ENCODE data around the gene ST8SIA4.

ST8SIA4 gene, protein sequence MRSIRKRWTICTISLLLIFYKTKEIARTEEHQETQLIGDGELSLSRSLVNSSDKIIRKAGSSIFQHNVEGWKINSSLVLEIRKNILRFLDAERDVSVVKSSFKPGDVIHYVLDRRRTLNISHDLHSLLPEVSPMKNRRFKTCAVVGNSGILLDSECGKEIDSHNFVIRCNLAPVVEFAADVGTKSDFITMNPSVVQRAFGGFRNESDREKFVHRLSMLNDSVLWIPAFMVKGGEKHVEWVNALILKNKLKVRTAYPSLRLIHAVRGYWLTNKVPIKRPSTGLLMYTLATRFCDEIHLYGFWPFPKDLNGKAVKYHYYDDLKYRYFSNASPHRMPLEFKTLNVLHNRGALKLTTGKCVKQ

GRCh38 chr5:100903039-100903887 lies at the start of gene ST8SIA4:
Gene ST8SIA4 (minus strand): TSS chr5:100903282. CDS start chr5:100902955, 327 bp downstream.
- peak; percentile 87 to 89 for DNase-seq

DNA sequence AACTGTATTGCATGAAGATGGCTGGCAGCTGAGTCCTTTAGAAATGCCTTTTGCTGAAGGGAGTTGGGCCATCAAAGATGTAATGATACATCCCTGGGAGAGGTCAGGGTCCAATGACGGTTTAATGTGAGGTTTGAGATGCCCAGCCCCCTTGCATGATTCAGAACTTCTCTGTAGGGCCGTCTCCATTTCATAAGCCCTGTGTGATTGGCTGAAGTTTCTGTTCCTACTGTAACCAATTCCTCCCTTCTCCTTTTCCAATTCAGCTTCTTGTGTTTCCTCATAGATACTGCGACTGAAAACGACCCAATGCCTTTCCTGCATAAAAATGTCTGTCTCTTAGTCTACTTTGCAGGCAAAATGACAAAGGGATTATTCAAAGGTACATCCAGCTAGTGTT lies 47.9 kb upstream of the ST8SIA4 start:
- no peak for DNase-seq

DNA sequence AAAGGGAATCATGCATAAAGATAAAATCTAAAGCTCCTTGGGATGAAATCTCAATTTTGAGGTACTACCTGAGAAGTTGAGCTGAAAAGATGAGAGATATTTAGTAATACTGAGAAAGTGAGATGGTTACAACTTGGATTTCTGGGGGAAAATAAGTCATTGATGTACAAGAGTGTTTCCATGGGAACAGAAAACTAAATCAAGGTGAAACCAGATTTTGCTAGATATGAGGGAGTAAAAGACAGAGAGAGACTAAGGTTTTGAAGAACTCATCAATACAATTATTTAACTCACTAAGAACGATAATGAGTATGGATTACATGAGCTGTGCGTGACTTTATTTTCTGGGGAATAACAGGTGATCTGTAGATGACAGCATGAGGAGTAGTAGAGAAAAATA lies 10.2 kb upstream of the ST8SIA4 start:
- no peak for DNase-seq

- no peak for DNase-seq
These were observed 6.0 kb upstream of the ST8SIA4 start for GRCh38 chr5:100909034-100909433.

DNA sequence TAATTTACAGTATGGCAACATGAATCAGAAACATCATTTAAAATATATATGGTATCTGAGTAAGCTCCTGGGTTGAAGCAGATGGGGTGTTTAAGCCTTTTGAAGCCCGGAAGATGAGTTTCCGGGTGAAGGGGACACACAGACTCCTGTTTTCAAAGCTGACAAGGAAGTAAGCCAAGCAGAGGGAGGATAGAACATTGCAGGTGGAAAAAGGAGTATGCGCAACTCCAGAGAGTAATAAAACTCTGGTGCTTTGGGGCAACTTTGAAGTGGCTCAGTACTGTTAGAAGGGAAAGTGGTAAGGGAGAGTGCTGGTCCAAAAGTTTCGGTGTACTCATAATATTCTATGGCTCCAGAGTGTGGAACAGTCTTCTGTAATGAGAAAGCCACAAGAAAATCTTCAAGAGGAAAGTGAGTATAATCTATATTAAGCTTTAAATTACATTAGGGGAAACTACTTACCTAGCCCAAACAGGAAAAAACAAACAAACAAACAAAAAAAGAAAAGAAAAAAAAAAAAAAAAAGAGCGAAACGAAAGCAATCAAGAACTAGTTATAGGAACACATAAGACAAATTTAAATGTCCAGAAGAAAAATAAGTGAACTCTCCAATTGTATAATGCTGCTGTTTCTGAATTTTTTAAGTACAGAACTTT lies 2.3 kb upstream of the ST8SIA4 start:
- DNase-seq = peak in 1 of 2 donors; percentile 16

DNA sequence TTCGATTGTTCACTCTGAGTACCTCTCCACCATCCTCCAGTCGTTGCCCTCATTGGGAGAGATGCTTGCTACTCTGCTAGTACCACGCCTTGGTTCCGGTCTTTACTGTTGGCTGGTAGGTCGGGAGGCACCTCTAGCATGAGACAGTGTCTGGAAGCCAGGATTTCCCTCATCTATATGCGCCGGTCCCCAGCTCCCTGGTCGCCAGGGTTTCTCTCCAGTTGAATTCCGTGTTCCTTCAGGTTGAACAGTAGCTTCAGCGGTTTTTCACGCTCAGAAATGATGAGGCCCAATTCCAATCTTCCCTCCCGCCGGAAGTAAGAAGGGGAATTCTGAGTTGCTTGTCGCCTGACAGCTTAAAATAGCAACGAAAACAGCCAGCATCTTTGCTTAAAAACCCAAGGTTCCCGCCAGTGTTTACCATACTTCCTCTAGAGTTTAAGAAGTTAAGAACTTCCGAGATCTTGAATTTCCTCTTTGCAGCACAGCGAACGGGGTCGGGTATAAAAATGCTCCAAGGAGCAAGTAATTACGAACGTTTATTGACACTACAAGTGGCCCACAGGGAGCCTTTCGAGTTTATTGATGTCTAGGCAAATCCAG lies 1.3 kb upstream of the ST8SIA4 start:
- peak; percentile 32 to 43 for DNase-seq

GRCh38 chr5:100902440-100903038 lies 543 bp downstream of the ST8SIA4 start:
- DNase-seq = peak; percentile 12 to 21

GRCh38 chr5:100901821-100902341 lies 1.2 kb downstream of the ST8SIA4 start:
- DNase-seq = peak; percentile 67 to 70

DNA sequence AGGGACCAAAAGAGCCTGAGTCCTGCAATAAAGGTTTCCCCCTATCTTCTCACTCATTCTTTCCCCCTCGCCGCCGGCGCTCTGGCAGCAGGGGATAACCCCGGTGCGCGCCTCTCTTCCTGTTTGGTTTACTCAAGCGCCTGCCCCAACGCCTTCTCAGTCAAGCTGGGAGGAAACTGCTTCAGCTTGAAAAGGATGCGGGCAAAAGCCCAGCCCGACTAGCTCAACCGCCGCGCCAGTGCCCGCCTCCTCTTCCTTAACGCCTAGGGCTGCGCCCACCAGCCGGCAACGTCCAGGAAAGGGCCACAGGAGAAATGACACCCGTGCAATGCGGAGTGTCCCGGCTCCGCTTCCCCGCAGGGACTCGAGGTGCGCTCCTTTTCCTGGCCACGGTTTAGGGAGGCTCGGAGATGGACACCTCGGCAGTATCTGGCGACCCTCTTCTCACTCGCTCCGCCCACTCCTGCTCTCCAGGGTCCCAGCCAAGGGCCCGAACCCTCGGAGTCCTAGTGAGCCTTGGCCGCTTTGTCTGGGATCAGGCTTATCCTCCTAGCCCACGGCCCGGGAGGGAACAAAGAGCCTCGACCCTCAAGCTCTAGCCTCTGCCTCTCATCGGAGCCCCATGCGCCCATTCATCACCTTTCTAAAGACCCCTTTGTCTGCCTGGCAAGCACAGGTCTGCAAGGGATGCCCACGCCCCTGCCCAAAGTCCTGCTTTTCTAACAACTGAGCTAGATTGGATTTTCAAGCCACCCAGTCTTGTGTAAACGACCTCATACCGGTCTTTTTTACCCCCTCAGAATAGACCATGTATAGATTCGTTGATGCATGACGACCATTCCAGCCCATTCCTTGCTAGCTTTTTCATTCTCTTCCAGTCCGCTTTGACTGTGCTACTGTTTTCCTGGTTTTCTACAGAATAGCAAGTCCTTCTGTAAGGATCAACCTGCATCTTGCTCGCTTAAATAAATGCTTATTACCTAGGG lies 2.0 kb downstream of the ST8SIA4 start:
- peak; percentile 92 to 95 for DNase-seq

- DNase-seq = peak; percentile 64 to 68
These were observed 2.8 kb downstream of the ST8SIA4 start for GRCh38 chr5:100900142-100900795.

DNA sequence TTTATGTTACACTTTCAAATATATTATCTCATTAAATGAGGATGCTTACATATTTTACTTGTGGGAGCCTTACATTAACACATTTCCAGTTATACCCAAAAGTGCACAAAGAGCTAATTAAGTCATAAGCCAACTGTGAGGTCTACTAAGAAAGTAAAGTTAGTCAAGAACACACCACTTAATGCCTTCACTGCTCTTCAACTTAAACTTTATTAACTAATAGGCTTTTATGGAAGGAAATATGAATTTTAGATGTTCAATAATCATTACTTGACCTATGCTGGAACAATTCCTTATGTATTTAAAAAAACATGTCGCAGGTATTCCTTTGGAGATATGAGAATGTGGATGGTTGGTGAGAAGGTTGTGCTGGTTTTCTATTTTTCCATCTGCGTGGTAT lies 3.4 kb downstream of the ST8SIA4 start:
- no peak for DNase-seq

GRCh38 chr5:100898504-100899346 lies 4.4 kb downstream of the ST8SIA4 start:
- no peak for DNase-seq

GRCh38 chr5:100896054-100896453 lies 7.0 kb downstream of the ST8SIA4 start:
- DNase-seq = no peak

GRCh38 chr5:100890461-100891008 lies 12.5 kb downstream of the ST8SIA4 start:
- no peak for DNase-seq

DNA sequence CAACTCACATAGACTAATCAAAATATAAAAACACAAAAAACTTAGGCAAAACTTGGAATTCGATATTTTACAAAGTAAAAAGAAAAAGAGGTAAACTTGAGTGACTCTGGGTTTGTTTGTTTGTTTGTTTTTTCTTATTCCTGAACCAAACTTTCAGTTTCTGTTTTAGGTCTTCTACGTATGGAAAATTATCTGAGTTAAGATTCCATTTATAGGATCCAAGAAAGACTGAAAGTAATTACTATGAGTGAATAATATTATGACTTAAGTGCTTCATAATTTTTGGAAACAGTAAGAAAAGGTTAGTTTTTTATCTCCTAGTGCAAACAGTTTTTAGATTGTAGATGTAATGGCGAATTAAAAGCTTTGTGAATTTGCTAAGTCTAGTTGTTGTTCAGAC lies 13.2 kb downstream of the ST8SIA4 start:
- no peak for DNase-seq

GRCh38 chr5:100889165-100889743 lies 13.8 kb downstream of the ST8SIA4 start:
- DNase-seq = peak in 1 of 2 donors; percentile 6

GRCh38 chr5:100877274-100877673 lies 25.8 kb downstream of the ST8SIA4 start:
- no peak for DNase-seq

GRCh38 chr5:100872408-100873190 lies 30.5 kb downstream of the ST8SIA4 start:
- peak in 1 of 2 donors; percentile 8 for DNase-seq
